ENCODE results near the gene SRGAP1. TPM values are rescaled to one million over a fixed set of nuclear protein-coding genes. Genes with fewer than 3 reads are reported as not detected.

SRGAP1 gene
- total RNA-seq, 4 donors from 2014 or later: 7.6 to 17.5 (median 14.6) TPM

- 89% methylated on average over 1 of the region's 1 CpG for WGBS
- DNase-seq (ENCODE audit: extremely low spot score): no peak
- peaks cover 0 to 4% (median 0%) of the 10 kb centered on the region in 4 donors for H3K9me3 ChIP-seq
- no peaks in the 10 kb centered on the region for H3K27me3 ChIP-seq
- peaks cover 0 to 9% (median 3%) of the 10 kb centered on the region in 4 donors for H3K4me1 ChIP-seq
- TF ChIP-seq, protein P1, sequence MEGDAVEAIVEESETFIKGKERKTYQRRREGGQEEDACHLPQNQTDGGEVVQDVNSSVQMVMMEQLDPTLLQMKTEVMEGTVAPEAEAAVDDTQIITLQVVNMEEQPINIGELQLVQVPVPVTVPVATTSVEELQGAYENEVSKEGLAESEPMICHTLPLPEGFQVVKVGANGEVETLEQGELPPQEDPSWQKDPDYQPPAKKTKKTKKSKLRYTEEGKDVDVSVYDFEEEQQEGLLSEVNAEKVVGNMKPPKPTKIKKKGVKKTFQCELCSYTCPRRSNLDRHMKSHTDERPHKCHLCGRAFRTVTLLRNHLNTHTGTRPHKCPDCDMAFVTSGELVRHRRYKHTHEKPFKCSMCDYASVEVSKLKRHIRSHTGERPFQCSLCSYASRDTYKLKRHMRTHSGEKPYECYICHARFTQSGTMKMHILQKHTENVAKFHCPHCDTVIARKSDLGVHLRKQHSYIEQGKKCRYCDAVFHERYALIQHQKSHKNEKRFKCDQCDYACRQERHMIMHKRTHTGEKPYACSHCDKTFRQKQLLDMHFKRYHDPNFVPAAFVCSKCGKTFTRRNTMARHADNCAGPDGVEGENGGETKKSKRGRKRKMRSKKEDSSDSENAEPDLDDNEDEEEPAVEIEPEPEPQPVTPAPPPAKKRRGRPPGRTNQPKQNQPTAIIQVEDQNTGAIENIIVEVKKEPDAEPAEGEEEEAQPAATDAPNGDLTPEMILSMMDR (IDR thresholded peaks at IDR 0.05): no peak
- no peak for TF ChIP-seq EP300 (IDR thresholded peaks at IDR 0.05)
- TF ChIP-seq POLR2A (IDR thresholded peaks at IDR 0.05; ENCODE audit: low read depth): no peak
- TF ChIP-seq POLR2AphosphoS5 (IDR thresholded peaks at IDR 0.05): no peak
- intact Hi-C loops (cut with DNase I): no loop called here
- no peak overlapping the region for H3K27ac ChIP-seq (replicated peaks in 1 of 4)
- H3K4me3 ChIP-seq: no peak overlapping the region
- no peaks in the 10 kb centered on the region for H3K36me3 ChIP-seq
These were observed 65.2 kb downstream of the SRGAP1 start for GRCh38 chr12:63909746-63910145.

DNA sequence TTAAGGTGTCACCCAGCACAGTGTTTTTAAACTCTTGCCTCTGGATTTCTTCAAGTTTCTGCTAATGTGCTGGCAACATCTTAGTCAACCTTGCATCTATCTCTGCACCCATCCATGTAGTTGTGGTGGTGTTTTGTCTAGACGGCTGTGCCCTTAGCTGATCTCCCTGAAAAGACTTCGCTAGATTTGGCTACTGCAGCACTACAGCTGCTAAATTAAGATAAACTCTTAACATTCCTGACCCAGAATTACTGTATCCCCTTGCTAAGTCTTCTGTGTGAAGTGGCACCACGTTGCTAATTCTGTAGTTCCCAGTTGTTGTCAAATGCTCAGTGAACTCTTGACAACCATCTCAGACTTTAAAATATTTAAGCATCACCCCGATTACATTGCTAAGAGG is 66.8 kb downstream of the SRGAP1 start:
- WGBS: 28% methylated on average over 4 of the region's 4 CpGs
- Histone ChIP-seq H3K27me3 (no peaks in the 10 kb centered on the region), H3K36me3 (no peaks in the 10 kb centered on the region), H3K9me3 (no peaks in the 10 kb centered on the region), H3K4me1 (peaks cover 9 to 25% (median 15%) of the 10 kb centered on the region in 4 donors), H3K27ac (replicated peaks in 1 of 4) (no peak overlapping the region), H3K4me3 (no peak overlapping the region)
- DNase-seq (ENCODE audit: extremely low spot score): no peak
- intact Hi-C loops (cut with DNase I): no loop called here
- no peak for TF ChIP-seq EP300 (IDR thresholded peaks at IDR 0.05)
- TF ChIP-seq, protein P1 (IDR thresholded peaks at IDR 0.05): no peak
- TF ChIP-seq POLR2A (IDR thresholded peaks at IDR 0.05; ENCODE audit: low read depth): no peak
- TF ChIP-seq POLR2AphosphoS5 (IDR thresholded peaks at IDR 0.05): no peak

GRCh38 chr12:63912651-63913050 is 68.2 kb downstream of the SRGAP1 start:
- Histone ChIP-seq H3K36me3 (no peaks in the 10 kb centered on the region), H3K4me3 (no peak overlapping the region), H3K27me3 (no peaks in the 10 kb centered on the region), H3K27ac (replicated peaks in 1 of 4) (no peak overlapping the region), H3K4me1 (peaks cover 12 to 38% (median 27%) of the 10 kb centered on the region in 4 donors), H3K9me3 (no peaks in the 10 kb centered on the region)
- no peak for TF ChIP-seq POLR2A (IDR thresholded peaks at IDR 0.05; ENCODE audit: low read depth)
- TF ChIP-seq POLR2AphosphoS5 (IDR thresholded peaks at IDR 0.05): no peak
- TF ChIP-seq, protein P1 (IDR thresholded peaks at IDR 0.05): no peak
- no peak for TF ChIP-seq EP300 (IDR thresholded peaks at IDR 0.05)
- intact Hi-C loops (cut with DNase I): no loop called here
- no peak for DNase-seq (ENCODE audit: extremely low spot score)
- 79% methylated on average over 2 of the region's 2 CpGs for WGBS

GRCh38 chr12:63913929-63914328 is 69.4 kb downstream of the SRGAP1 start:
- TF ChIP-seq, protein P1 (IDR thresholded peaks at IDR 0.05): no peak
- TF ChIP-seq POLR2AphosphoS5 (IDR thresholded peaks at IDR 0.05): no peak
- no peak for TF ChIP-seq POLR2A (IDR thresholded peaks at IDR 0.05; ENCODE audit: low read depth)
- no peak for TF ChIP-seq EP300 (IDR thresholded peaks at IDR 0.05)
- Histone ChIP-seq H3K27me3 (no peaks in the 10 kb centered on the region), H3K27ac (replicated peaks in 1 of 4) (no peak overlapping the region), H3K9me3 (no peaks in the 10 kb centered on the region), H3K4me1 (peaks cover 17 to 48% (median 39%) of the 10 kb centered on the region in 4 donors), H3K4me3 (no peak overlapping the region), H3K36me3 (no peaks in the 10 kb centered on the region)
- intact Hi-C loops (cut with DNase I): no loop called here
- no peak for DNase-seq (ENCODE audit: extremely low spot score)
- WGBS: 97% methylated on average over 2 of the region's 2 CpGs
